GM12873 (cell line): Measurements from ENCODE around the gene ATP1A4.

Source experiments
- TF ChIP-seq, protein P1 (sequence below): IDR thresholded peaks from 2 replicates; pipeline ENCODE4 v1.5.1; 2012; ENCODE audit warnings: low read depth, mild to moderate bottlenecking, moderate library complexity, low read length, control low read depth; ENCODE audit not compliant: insufficient read depth; ENCODE audit errors: missing control alignments

ATP1A4 gene

GRCh38 chr1:160222546-160222945 lies 71.1 kb downstream of the ATP1A4 start:
- TF ChIP-seq, protein P1, sequence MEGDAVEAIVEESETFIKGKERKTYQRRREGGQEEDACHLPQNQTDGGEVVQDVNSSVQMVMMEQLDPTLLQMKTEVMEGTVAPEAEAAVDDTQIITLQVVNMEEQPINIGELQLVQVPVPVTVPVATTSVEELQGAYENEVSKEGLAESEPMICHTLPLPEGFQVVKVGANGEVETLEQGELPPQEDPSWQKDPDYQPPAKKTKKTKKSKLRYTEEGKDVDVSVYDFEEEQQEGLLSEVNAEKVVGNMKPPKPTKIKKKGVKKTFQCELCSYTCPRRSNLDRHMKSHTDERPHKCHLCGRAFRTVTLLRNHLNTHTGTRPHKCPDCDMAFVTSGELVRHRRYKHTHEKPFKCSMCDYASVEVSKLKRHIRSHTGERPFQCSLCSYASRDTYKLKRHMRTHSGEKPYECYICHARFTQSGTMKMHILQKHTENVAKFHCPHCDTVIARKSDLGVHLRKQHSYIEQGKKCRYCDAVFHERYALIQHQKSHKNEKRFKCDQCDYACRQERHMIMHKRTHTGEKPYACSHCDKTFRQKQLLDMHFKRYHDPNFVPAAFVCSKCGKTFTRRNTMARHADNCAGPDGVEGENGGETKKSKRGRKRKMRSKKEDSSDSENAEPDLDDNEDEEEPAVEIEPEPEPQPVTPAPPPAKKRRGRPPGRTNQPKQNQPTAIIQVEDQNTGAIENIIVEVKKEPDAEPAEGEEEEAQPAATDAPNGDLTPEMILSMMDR, result no peak

DNA sequence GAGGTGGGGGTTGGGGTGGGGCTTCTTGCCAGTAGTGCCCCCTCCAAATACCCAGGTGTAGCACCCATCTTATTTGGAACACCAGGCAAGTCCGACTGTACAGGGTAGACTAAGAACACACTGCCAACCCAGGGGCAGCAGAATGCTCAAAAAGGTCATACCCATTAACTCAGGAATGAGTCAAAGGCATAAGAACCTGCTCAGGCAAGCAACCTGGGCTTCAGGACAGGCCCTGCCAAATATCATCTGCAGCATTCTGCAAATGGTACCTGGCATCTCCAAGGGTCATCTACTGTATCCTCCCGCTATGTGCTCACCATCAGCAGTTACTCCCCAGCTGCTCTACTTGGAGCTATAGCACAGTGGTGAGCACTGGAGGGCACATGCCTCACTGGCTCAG lies 73.2 kb downstream of the ATP1A4 start:
- TF ChIP-seq, protein P1, result no peak

DNA sequence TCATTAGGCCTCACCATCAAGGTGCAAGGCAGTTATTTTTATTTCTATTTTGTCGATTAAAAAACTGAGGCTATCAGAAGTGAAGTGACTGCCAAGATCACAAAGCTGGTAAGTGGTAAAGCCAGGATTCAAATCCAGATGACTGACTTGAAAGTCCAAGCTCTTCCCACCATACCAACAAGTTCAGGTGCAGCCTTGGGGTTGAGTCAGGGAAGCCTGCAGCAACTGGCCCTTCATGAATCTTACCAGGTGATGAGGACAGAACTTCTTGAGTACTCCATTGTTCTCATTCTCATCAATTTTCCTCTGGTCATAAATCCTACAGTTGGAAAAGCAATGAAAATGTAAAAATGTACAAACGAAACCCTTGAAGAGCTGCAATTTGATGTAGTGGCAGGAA lies 73.9 kb downstream of the ATP1A4 start:
- TF ChIP-seq, protein P1, result no peak

DNA sequence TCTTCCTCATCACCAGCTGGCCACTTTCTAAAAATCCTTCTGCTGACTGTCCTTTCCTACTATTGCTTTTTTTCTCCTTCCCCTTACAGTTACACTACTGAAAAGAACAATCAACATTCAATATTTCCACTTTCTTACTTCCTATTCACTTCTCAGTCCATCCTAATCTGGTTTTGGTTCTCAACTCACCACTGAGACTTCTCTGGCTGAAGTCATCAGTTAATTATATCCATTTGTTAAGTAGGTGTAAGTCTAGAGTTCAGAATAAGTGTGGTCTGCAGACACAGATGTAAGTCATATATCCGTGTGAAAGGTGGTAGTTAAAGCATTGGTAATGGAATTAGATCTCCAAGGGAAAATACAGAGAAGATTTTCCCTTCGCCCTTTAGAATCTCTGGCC lies 75.2 kb downstream of the ATP1A4 start:
- TF ChIP-seq, protein P1, result no peak

GRCh38 chr1:160227034-160227433 lies 75.6 kb downstream of the ATP1A4 start:
- TF ChIP-seq, protein P1, result no peak

- TF ChIP-seq, protein P1, result no peak
These were observed 76.2 kb downstream of the ATP1A4 start for GRCh38 chr1:160227561-160227960.

- TF ChIP-seq, protein P1, result no peak
These were observed 77.0 kb downstream of the ATP1A4 start for GRCh38 chr1:160228431-160228830.

DNA sequence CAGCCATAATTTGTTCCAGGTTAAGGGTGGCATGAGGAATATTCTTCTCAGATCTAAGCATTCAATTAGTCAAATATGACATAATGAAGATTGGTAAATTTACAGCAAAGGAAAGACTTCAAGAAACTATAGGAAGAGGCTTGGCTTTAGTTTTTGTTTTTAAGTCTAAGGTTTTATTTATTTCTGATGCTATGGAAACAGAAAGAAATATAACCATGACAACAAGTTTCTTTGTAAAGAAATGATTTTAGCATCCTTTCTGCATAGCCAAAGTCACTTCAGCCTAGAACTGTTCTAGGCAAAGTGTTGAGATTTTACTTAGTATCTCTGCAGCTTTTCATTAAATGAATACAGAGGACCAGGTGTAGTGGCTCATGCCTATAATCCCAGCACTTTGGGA lies 81.5 kb downstream of the ATP1A4 start:
- TF ChIP-seq, protein P1, result no peak
